H1 (cell line): ENCODE measurements around the gene CCDC60. TPM values are rescaled to one million over a fixed set of nuclear protein-coding genes. Genes with fewer than 3 reads are reported as not detected.

Source experiments
- CTCF ChIA-PET: fragments of 300-600 bp; sonication (Branson Sonifier 250); formaldehyde crosslinking; loops from one replicate; lab custom pipeline; 2021; ENCODE audit not compliant: partially characterized antibody; lab: Charles Lee
- POLR2A ChIA-PET: fragments of 300-600 bp; sonication (Branson Sonifier 250); formaldehyde crosslinking; loops from one replicate; lab custom pipeline; 2021; ENCODE audit warnings: inconsistent platforms; ENCODE audit not compliant: partially characterized antibody; lab: Charles Lee
- DNase-seq, 2 experiments: peaks; one replicate each; pipeline versions ENCODE4 v3.0.0 to v3.0.0-alpha.2; 2010 to 2022; ENCODE audit warnings: low spot score in 2 of 2, low read depth in 1 of 2, mixed read lengths in 1 of 2
- FAIRE-seq: peaks from 2 replicates; lab custom pipeline; 2011; peaks lifted over from hg19 to GRCh38; lab: Jason Lieb, UNC
- H2AFZ ChIP-seq: 2 replicates; pipeline ENCODE4 v1.8.1; 2012; ENCODE audit warnings: low read length, inconsistent platforms
- H2AK5ac ChIP-seq: 2 replicates; pipeline ENCODE4 v1.6.1; 2013; ENCODE audit warnings: low read depth, low read length
- H2BK120ac ChIP-seq: replicated peaks from 2 replicates; pipeline ENCODE3; 2013; ENCODE audit warnings: low read depth, low read length, inconsistent platforms
- H2BK12ac ChIP-seq: 2 replicates; pipeline ENCODE4 v1.6.1; 2013; ENCODE audit warnings: low read depth, low read length
- H2BK15ac ChIP-seq: 2 replicates; pipeline ENCODE4 v1.6.1; 2013; ENCODE audit warnings: low read length
- H2BK20ac ChIP-seq: 2 replicates; pipeline ENCODE4 v1.6.1; 2013; ENCODE audit warnings: low read length
- H2BK5ac ChIP-seq: 2 replicates; pipeline ENCODE4 v1.6.1; 2013; ENCODE audit warnings: low read depth, low read length
- H3K14ac ChIP-seq: 2 replicates; pipeline ENCODE4 v1.6.1; 2013; ENCODE audit warnings: inconsistent platforms; ENCODE audit not compliant: insufficient read length
- H3K18ac ChIP-seq: 2 replicates; pipeline ENCODE4 v1.6.1; 2013; ENCODE audit warnings: low read length; ENCODE audit errors: extremely low read depth
- H3K23ac ChIP-seq: 2 replicates; pipeline ENCODE4 v1.6.1; 2013; ENCODE audit warnings: inconsistent platforms; ENCODE audit not compliant: insufficient read length
- H3K23me2 ChIP-seq: 2 replicates; pipeline ENCODE4 v1.6.1; 2013; ENCODE audit warnings: low read depth, low read length
- H3K27ac ChIP-seq: 2 replicates; pipeline ENCODE4 v1.6.1; 2011; ENCODE audit warnings: low read depth, low read length, inconsistent platforms
- H3K27me3 ChIP-seq, 4 experiments: replicated peaks in 1 of 4; 1 replicate in 1 of 4; 2 replicates in 3 of 4; pipeline versions ENCODE4 v1.6.1 to v1.8.1; 2011 to 2013; ENCODE audit warnings: low read length in 3 of 4, mild to moderate bottlenecking in 3 of 4, inconsistent platforms in 2 of 4, mixed read lengths in 2 of 4, moderate library complexity in 1 of 4; ENCODE audit not compliant: control insufficient read depth in 3 of 4, insufficient read depth in 3 of 4; ENCODE audit errors: extremely low read depth in 1 of 4
- H3K36me3 ChIP-seq, 4 experiments: 2 replicates each; pipeline versions ENCODE4 v1.6.1 to v1.8.1; 2011 to 2013; ENCODE audit warnings: mild to moderate bottlenecking in 4 of 4, low read length in 3 of 4, moderate library complexity in 2 of 4, control low read depth in 1 of 4, inconsistent platforms in 1 of 4; ENCODE audit not compliant: insufficient read depth in 4 of 4, control insufficient read depth in 2 of 4
- H3K4ac ChIP-seq: replicated peaks from 2 replicates; pipeline ENCODE3; 2013; ENCODE audit warnings: low read length, low read depth, mixed read lengths, inconsistent platforms; ENCODE audit not compliant: insufficient read length
- H3K4me1 ChIP-seq, 4 experiments: replicated peaks in 1 of 4; 1 replicate in 1 of 4; 2 replicates in 3 of 4; pipeline versions ENCODE4 v1.6.1 to v1.8.1; 2011 to 2013; ENCODE audit warnings: low read length in 3 of 4, inconsistent platforms in 2 of 4, mixed read lengths in 1 of 4; ENCODE audit not compliant: insufficient read depth in 4 of 4, control insufficient read depth in 3 of 4
- H3K4me2 ChIP-seq, 2 experiments: 2 replicates each; pipeline versions ENCODE4 v1.6.1 to v1.8.1; 2011 to 2013; ENCODE audit warnings: low read depth in 2 of 2, low read length in 2 of 2, control low read depth in 1 of 2, inconsistent platforms in 1 of 2, mild to moderate bottlenecking in 1 of 2; ENCODE audit not compliant: insufficient read depth in 1 of 2
- H3K4me3 ChIP-seq, 4 experiments: fragments of 200-600, 300-600 bp in 1 of 4; sonication (generic), shearing (Covaris generic), sonication (Bioruptor Twin) in 1 of 4; 2 replicates each; pipeline versions ENCODE4 v1.5.1 to v1.8.1; 2011 to 2016; ENCODE audit warnings: low read length in 4 of 4, low read depth in 3 of 4, control low read depth in 2 of 4, inconsistent platforms in 2 of 4, mild to moderate bottlenecking in 2 of 4, mixed read lengths in 1 of 4, moderate library complexity in 1 of 4; ENCODE audit not compliant: insufficient read depth in 2 of 4; ENCODE audit errors: extremely low read depth in 1 of 4
- H3K56ac ChIP-seq: replicated peaks from 2 replicates; pipeline ENCODE3; 2013; ENCODE audit warnings: low read depth, mild to moderate bottlenecking, mixed read lengths, low read length, inconsistent platforms; ENCODE audit not compliant: insufficient read length
- H3K79me1 ChIP-seq: 2 replicates; pipeline ENCODE4 v1.6.1; 2013; ENCODE audit warnings: low read depth, low read length, control low read depth
- H3K79me2 ChIP-seq, 2 experiments: 2 replicates each; pipeline versions ENCODE4 v1.6.1 to v1.8.1; 2012 to 2013; ENCODE audit warnings: low read length in 2 of 2, mild to moderate bottlenecking in 2 of 2, inconsistent platforms in 1 of 2; ENCODE audit not compliant: insufficient read depth in 2 of 2, control insufficient read depth in 1 of 2
- H3K9ac ChIP-seq, 4 experiments: replicated peaks in 1 of 4; 1 replicate in 1 of 4; 2 replicates in 3 of 4; pipeline versions ENCODE4 v1.6.1 to v1.8.1; 2011 to 2013; ENCODE audit warnings: low read depth in 3 of 4, low read length in 3 of 4, control low read depth in 2 of 4, mild to moderate bottlenecking in 2 of 4, moderate library complexity in 2 of 4, inconsistent platforms in 1 of 4; ENCODE audit errors: extremely low read depth in 1 of 4
- H3K9me3 ChIP-seq, 2 experiments: 2 replicates each; pipeline versions ENCODE4 v1.6.1 to v1.8.1; 2012 to 2013; ENCODE audit warnings: mild to moderate bottlenecking in 2 of 2, moderate library complexity in 2 of 2, control low read depth in 1 of 2, inconsistent platforms in 1 of 2, low read depth in 1 of 2, low read length in 1 of 2, mixed read lengths in 1 of 2; ENCODE audit not compliant: insufficient read depth in 2 of 2
- H4K20me1 ChIP-seq, 2 experiments: replicated peaks in 1 of 2; 2 replicates each; pipeline versions ENCODE3 to v1.8.1; 2011 to 2013; ENCODE audit warnings: inconsistent platforms in 2 of 2, low read length in 2 of 2, mild to moderate bottlenecking in 1 of 2; ENCODE audit not compliant: insufficient read depth in 2 of 2, control insufficient read depth in 1 of 2
- H4K5ac ChIP-seq: 2 replicates; pipeline ENCODE4 v1.6.1; 2013; ENCODE audit warnings: low read length, low read depth, mixed read lengths, inconsistent platforms; ENCODE audit not compliant: insufficient read length
- H4K8ac ChIP-seq: 2 replicates; pipeline ENCODE4 v1.8.0; 2013; ENCODE audit warnings: mild to moderate bottlenecking, moderate library complexity, low read length, inconsistent platforms; ENCODE audit not compliant: insufficient read depth; ENCODE audit errors: extremely low read depth
- H4K91ac ChIP-seq: replicated peaks from 2 replicates; pipeline ENCODE3; 2013; ENCODE audit warnings: low read length, mixed read lengths, inconsistent platforms; ENCODE audit not compliant: insufficient read length
- ATF3 ChIP-seq: IDR thresholded peaks from 2 replicates; pipeline ENCODE4 v1.6.1; 2011; ENCODE audit warnings: low read depth, mild to moderate bottlenecking, low read length; ENCODE audit not compliant: insufficient read depth
- HDAC2 ChIP-seq, 2 experiments: fragments of 300-600 bp in 1 of 2; sonication (generic) in 1 of 2; IDR thresholded peaks; 2 replicates each; pipeline ENCODE4 v1.6.1; 2011 to 2012; ENCODE audit warnings: low read depth in 2 of 2, low read length in 2 of 2, mild to moderate bottlenecking in 2 of 2, moderate library complexity in 2 of 2, borderline replicate concordance in 1 of 2, inconsistent platforms in 1 of 2
- MAFK ChIP-seq: IDR thresholded peaks from 2 replicates; pipeline ENCODE4 v1.6.1; 2012; ENCODE audit warnings: low read depth, mild to moderate bottlenecking, improper control_type of control experiment, low read length
- RBBP5 ChIP-seq: IDR thresholded peaks from 2 replicates; pipeline ENCODE4 v1.7.1; 2012; ENCODE audit warnings: low read depth, mild to moderate bottlenecking, inconsistent platforms, low read length, moderate library complexity, borderline replicate concordance
- TCF12 ChIP-seq: IDR thresholded peaks from 2 replicates; pipeline ENCODE4 v1.6.1; 2011; ENCODE audit warnings: low read depth, mild to moderate bottlenecking, low read length
- ZNF274 ChIP-seq: IDR thresholded peaks from 2 replicates; pipeline ENCODE4 v1.7.0; 2012; ENCODE audit warnings: low read length, borderline replicate concordance; ENCODE audit errors: extremely low read depth
- WGBS, 2 experiments: shearing (Covaris generic) in 1 of 2; methylation state at CpG; one replicate each; pipeline versions ENCODE4 v1.1.6 to v1.1.7; 2013 to 2015; ENCODE audit warnings: low lambda C conversion rate in 2 of 2, mixed read lengths in 2 of 2, inconsistent platforms in 1 of 2, low coverage in 1 of 2, missing lambda C conversion rate in 1 of 2; ENCODE audit not compliant: insufficient replicate concordance in 2 of 2, insufficient coverage in 1 of 2, insufficient read length in 1 of 2; ENCODE audit errors: extremely low coverage in 1 of 2, missing lambda C conversion rate in 1 of 2; 5-methylcytosine and 5-hydroxymethylcytosine counted together
- polyA plus RNA-seq, 7 experiments: library from polyadenylated mRNA; depleted of rRNA in 3 of 7; stranded (reverse) in 5 of 7; unstranded in 2 of 7; fragments of >200 nt in 5 of 7; fragments of 200-250 nt in 2 of 7; gene quantifications; 1 replicate in 5 of 7; 2 replicates in 1 of 7; 4 replicates in 1 of 7; pipeline versions ENCODE4 v1.2.1 to v1.2.3, GENCODE V29; 2011 to 2013; ENCODE audit warnings: missing spikeins in 2 of 7, mixed read lengths in 2 of 7
- total RNA-seq: library from RNA; stranded (reverse); fragmentation: NEBNext Ultra II Directional; extraction: Animal tissue kit (Norgen Biotek cat#: 25700); gene quantifications from 2 replicates; pipeline ENCODE4 v1.2.1, GENCODE V29; 2021

The CCDC60 gene
- total and polyA plus RNA-seq, 2 of the 8 experiments (the other 6 are each of a cell fraction or from before 2014, with no cell fraction given) = 0.05 TPM; not detected in 1

GRCh38 chr12:119294211-119294610 is 40.3 kb upstream of the CCDC60 start:
- H3K4ac ChIP-seq = no peak overlapping the region
- no peak overlapping the region for H4K5ac ChIP-seq
- POLR2A ChIA-PET = interaction anchor here (0.7 kb wide), 1 partner anchor 875 kb away, joined by 3 read pairs; no protein-coding TSS in a partner anchor
- H4K20me1 ChIP-seq = no peaks in the 10 kb centered on the region
- no peak overlapping the region for H3K4me2 ChIP-seq
- H2AK5ac ChIP-seq = no peak overlapping the region
- DNase-seq (no peak), FAIRE-seq (no peak)
- H3K9me3 ChIP-seq = no peaks in the 10 kb centered on the region
- H3K27me3 ChIP-seq = no peaks in the 10 kb centered on the region
- no peak overlapping the region for H2BK120ac ChIP-seq
- no peaks in the 10 kb centered on the region for H3K79me2 ChIP-seq
- TF ChIP-seq ZNF274 = no peak
- no peak for TF ChIP-seq TCF12
- no peak for TF ChIP-seq ATF3
- TF ChIP-seq RBBP5 = no peak
- no peak for TF ChIP-seq HDAC2 (IDR thresholded peaks at IDR 0.05; ENCODE audit: borderline replicate concordance in 1 of 2, low read depth in 2 of 2, low read length in 2 of 2)
- no peak for TF ChIP-seq MAFK
- H3K79me1 ChIP-seq = no peaks in the 10 kb centered on the region
- H3K27ac ChIP-seq = no peak overlapping the region
- H2BK15ac ChIP-seq = no peak overlapping the region
- no peaks in the 10 kb centered on the region for H3K36me3 ChIP-seq
- no peak overlapping the region for H2BK5ac ChIP-seq
- no peak overlapping the region for H2BK20ac ChIP-seq
- no peak overlapping the region for H4K91ac ChIP-seq
- no peak overlapping the region for H3K9ac ChIP-seq
- H3K4me3 ChIP-seq = no peak overlapping the region
- no peak overlapping the region for H2AFZ ChIP-seq
- no peak overlapping the region for H4K8ac ChIP-seq
- WGBS, 2 experiments = 89% methylated on average over 5 of the region's 5 CpGs; no CpG with 5 or more reads in 1 of the 2 experiments
- H3K18ac ChIP-seq = no peak overlapping the region
- no peaks in the 10 kb centered on the region for H3K23me2 ChIP-seq
- no peak overlapping the region for H3K23ac ChIP-seq
- no peak overlapping the region for H2BK12ac ChIP-seq
- H3K14ac ChIP-seq = no peak overlapping the region
- H3K4me1 ChIP-seq = no peaks in the 10 kb centered on the region
- CTCF ChIA-PET = interaction anchor here (0.9 to 2.2 kb wide), 6 partner anchors 11 to 128 kb away, joined by 3 to 8 read pairs (median 4); no protein-coding TSS in a partner anchor
- H3K56ac ChIP-seq = no peak overlapping the region
